ENCODE data around the gene SLC37A1.
"Not testable (repeated sequence)": the region's sequence is repeated elsewhere in the genome, so short reads cannot be mapped to it uniquely, and the experiment has no call there.

The SLC37A1 gene

DNA sequence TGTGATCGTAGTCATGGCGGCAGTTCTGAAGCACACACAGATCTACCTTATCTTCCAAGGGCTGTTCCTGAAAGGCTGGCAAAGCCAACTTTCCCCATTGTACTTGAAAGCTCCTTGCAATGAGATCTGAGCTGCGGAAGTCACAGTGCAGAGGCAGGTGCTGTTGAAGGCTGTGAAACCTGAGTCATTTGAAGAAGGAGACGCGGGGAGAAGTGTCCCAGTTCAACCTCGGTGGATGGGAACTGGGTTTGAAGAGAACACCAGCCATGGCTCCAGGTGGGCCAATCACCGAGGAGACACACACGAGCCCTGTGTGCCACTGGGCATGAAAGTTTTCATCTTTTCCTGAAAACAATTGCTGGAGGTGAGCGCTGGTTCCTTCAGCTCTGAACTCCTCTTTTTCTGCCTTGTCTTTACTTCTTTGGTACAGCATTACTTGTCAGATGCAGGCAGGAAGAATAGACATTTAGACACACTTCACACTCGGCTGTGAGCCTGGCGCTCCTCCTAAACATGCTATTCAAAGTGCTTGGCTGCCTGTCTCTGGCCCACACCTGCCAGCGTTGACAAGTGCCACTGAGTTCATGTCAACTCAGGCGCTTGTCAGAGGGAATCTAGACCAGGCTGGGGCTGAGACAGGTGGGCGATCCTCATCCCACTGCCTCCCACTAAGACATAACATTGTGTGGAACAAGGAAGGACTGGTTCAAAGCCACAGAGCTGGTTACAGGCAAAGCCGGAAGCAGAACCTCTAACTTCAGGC is 114.1 kb downstream of the SLC37A1 start:
- no peak overlapping the region for H3K4me3 ChIP-seq (ENCODE audit: low read depth, low read length)
- TF ChIP-seq, protein P1, sequence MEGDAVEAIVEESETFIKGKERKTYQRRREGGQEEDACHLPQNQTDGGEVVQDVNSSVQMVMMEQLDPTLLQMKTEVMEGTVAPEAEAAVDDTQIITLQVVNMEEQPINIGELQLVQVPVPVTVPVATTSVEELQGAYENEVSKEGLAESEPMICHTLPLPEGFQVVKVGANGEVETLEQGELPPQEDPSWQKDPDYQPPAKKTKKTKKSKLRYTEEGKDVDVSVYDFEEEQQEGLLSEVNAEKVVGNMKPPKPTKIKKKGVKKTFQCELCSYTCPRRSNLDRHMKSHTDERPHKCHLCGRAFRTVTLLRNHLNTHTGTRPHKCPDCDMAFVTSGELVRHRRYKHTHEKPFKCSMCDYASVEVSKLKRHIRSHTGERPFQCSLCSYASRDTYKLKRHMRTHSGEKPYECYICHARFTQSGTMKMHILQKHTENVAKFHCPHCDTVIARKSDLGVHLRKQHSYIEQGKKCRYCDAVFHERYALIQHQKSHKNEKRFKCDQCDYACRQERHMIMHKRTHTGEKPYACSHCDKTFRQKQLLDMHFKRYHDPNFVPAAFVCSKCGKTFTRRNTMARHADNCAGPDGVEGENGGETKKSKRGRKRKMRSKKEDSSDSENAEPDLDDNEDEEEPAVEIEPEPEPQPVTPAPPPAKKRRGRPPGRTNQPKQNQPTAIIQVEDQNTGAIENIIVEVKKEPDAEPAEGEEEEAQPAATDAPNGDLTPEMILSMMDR (IDR thresholded peaks at IDR 0.05; ENCODE audit: low read depth, low read length) = no peak

DNA sequence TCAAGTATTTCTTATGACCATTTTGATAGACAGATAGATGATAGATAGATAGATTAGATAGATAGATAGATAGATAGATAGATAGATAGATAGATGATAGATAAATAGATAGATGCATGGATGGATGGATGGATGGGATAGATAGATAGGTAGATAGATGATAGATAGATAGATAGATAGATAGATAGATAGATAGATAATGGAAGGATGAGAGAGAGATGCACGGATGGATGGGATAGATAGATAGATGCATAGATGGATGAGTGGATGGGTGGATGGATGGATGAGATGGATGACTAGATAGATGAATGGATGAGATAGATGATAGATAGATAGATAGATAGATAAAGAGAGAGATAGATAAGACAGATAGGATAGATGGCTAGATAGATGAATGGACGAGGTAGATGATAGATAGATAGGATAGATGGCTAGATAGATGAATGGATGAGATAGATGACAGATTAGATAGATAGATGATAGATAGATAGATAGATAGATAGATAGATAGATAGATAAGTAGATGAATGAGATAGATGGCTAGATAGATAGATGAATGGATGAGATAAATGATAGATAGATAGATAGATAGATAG is 114.9 kb downstream of the SLC37A1 start:
- H3K4me3 ChIP-seq (ENCODE audit: low read depth, low read length) = not testable (repeated sequence)

DNA sequence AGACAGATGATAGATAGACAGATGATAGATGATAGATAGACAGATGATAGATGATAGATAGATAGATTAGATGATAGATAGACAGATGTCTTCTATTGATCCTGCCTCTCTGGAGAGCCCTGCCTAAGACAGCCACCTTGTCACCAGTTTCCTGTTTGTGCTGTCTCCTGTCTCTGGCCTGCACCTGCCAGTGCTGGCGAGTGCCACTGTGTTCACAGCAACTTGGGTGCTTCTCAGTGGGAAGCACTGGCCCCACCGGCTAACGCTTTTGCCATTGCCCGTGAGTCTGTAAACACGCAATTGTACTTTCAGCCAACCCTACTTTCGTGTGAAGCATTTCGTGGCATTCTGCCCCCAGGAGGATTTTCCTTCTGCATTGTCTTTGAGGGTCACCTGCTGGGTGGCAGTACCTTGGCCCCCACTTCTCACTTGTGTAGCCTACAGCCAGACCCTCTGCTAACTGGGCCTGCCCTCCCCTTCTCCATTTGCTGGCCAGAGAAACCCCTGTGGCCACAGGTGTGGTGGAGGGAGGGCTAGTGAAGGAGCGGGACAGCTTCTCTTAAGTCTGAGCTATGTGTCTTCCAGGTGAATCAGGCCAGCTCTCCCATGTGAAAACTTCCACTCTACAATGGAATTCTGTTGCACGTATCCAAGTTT is 116.4 kb downstream of the SLC37A1 start:
- TF ChIP-seq, protein P1 (IDR thresholded peaks at IDR 0.05; ENCODE audit: low read depth, low read length) = no peak
- no peak overlapping the region for H3K4me3 ChIP-seq (ENCODE audit: low read depth, low read length)

DNA sequence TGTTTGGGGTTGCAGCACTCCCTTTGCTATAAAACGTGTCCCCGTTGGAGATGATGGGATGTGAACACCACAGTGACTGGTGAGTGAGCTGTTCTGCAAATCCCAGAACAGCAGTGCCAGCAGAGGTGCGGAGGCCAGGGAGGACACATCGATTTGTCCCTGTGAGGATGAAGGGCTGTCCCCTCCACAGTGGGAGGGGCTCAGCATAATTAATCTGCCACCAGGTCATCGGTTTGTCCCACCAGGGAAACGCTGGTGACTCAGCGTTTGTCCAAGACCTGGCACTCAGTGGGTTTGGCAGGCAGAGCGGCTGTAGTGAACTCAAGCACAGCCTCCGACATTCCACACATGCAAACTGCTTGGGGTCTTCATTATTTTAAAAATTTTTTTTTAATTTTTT is 117.0 kb downstream of the SLC37A1 start:
- H3K4me3 ChIP-seq (ENCODE audit: low read depth, low read length) = no peak overlapping the region
- TF ChIP-seq, protein P1 (IDR thresholded peaks at IDR 0.05; ENCODE audit: low read depth, low read length) = no peak
